ENCODE data around the gene FOXJ3.
A peak's percentile ranks its signal among the peaks of the same experiment; 100 is the strongest.

Gene FOXJ3

DNA sequence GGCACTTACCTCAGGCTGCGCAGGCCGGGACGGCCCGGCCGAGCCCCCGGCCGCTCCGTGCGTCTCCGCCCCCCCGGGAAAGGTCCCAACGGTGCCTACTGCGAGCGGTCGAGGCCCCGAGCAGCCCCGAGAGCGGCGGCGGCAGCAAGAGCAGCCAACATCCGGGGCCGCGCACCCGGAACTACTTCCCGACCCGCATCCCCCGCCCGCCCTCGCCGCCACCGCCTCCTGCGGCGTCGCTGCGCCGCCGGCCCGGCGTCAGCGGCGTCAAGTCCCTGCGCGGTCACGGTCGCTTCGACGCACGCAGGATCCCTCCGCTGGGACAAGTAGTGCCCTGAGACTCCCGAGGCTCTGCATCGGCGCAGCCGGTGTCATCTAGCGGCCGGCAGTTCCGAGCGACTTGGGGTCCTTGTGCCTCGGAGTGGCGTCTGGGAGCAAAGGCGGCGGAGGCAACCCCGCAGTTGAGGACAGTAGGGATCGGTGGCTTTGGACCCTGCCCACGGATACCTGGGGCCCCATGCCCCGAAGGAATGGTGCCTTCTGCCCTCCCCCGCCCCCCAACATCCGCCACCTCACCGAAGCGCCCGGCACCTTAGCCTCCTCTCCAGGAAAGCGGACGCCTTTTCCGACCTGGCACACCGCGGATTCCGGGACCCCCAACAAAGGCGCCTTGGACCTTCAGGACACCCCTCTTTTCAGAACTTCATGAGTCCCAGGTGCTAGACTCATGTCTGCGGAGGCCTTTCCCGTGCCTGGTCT lies at the start of gene FOXJ3:
TSS of gene FOXJ3 (minus strand) at position 186 of the 759 bp plus-strand sequence. CDS start 24,142 bp downstream, outside the sequence.
- peak; percentile 80 to 81 for DNase-seq (ENCODE audit: low read depth in 2 of 2)

DNA sequence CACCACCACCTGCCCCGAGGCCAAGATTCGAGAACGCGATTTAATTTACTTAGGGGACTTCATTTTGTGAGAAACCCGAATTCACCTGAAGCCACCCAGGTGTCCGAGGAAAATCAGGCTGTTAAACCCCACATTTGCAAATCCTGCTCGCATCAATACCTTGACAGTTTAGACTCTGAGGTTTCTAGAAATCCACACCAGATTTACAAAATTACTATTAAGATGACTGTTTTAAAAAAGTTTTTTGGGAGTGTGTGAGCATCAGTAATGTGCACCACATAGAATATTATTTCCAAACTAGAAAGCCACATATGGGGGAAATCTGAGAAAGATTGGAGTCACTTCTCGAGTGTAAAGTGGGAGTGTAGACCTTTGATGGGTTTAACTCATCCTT lies 46.2 kb upstream of the FOXJ3 start:
- no peak for DNase-seq (ENCODE audit: low read depth in 2 of 2)

- DNase-seq (ENCODE audit: low read depth in 2 of 2): no peak
These were observed 45.7 kb upstream of the FOXJ3 start, which contains the start of gene RIMKLA for GRCh38 chr1:42380586-42381279. Gene RIMKLA, plus strand, starts transcription at chr1:42380792. Its CDS starts 143 bp downstream, at chr1:42380935.

DNA sequence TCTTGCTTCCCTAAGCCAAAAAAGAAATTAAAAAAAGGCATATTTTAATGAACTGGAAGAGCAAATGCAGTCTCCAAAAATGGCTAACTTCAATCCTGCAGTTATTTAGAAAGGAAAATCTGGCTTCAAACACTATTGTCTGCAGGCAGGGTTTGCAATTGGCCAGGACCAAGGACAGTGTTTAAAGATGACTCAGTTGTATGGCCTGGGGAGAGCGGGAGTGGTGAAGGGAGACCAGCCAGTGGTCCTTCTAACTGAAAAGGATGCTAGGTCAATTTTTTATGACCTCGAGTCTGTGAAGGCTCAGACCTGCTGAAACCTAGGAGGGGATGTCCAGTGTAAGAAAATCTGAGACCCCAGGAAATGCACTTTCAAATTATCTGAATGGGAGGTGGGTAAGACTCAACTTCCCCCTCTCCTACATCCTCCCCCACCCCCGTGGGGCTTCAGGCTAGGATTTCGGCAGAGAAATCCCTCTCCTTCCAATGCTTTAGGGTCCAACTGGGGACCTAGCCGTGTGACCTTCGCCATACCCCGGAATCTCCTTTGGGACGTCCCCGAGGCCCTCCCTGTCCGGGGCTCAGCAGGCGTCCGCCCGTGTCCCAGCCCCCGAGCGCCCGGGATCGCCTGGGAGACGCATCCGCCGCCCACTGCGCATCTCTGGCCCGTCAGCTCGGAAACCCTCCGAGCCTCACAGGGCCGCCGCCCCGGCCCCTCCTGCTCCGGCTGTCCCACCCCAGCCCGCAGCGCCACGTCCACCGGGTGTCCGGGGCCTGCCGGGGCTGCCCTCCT lies 45.0 kb upstream of the FOXJ3 start:
- no peak for DNase-seq (ENCODE audit: low read depth in 2 of 2)

- DNase-seq (ENCODE audit: low read depth in 2 of 2): no peak
These were observed 37.8 kb upstream of the FOXJ3 start for GRCh38 chr1:42372796-42373195.

DNA sequence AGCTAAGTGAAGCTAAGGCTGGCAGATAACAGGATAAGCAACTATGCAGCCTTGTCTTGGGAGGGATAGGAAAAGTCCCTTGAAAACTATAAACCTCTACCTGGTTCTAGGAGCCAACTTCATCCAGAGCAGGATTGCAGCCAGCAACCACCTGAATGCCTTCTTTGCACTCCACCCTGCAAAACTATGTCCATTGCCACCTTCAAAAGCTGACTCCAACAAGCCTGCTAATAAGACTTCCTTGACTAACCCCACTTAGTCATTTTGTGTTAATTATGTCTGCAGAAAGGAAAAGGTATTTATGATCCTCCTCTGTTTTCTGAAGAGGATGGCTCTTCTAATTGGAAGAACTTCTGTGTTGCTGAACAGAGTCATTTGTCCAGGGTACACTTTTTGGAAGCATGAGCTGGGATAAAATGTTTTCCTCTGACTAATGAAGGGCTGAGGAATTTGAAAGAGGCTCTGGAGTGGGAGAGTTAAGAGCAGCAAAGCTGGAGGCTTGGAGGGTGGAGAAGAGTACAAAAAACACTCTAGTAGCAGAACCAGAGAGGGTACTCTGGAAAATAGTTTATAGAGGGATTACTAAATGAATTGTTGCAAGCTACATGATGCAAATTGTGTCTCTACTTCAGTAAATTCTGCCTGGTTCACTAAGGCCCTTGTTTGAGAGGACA lies 36.0 kb upstream of the FOXJ3 start:
- no peak for DNase-seq (ENCODE audit: low read depth in 2 of 2)

DNA sequence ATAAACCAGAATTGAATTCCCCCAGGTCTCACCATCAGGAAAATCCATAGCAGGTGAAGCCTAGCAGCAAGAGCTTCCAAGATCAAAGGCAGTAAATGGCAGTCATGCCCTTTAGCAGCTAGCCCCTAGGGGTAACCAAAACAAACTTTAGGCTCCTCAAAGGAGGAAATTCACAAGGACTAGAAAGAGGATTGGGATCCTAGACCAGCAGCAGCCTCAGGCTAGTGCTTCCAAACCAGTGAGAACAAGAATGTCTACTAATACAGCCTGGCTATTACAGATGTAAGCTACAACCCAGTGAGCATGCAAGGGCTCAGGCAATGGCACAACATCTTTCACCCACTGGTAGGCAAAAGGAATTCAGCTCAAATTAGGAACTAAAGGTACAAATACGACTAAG lies 34.4 kb upstream of the FOXJ3 start:
- DNase-seq (ENCODE audit: low read depth in 2 of 2): no peak

DNA sequence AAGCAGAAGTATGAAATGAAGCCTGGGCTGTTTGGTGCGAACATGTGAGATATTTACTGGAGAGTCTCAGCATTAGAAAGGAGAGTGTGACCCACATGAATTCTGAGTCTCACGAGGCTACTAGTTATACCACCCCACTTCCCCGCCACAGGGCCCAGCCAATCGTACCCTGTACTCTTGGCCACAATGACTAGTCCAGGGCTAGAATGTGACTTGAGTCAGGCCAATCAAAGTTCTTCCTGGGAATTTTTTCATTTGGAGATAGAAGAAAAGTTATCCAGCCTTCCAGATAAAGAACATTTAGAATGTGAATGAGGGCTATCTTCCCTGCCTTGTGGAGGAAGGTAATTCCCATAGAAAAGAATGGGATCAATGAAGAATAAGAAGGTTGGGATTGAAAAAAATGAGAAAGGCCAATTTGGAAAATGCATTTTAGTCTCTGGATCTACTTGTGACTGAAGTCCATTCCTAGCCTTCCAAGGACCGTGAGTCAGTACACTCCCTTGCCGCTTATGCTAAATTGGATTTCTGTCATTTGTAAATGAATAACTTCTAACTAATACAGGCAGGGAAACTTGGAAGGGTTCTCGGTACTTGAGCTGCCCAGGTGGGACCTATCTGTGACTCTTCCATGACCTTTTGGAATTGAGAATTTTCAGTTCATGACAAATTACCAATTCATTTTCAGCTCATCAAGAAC lies 33.2 kb upstream of the FOXJ3 start:
- DNase-seq (ENCODE audit: low read depth in 2 of 2): no peak

DNA sequence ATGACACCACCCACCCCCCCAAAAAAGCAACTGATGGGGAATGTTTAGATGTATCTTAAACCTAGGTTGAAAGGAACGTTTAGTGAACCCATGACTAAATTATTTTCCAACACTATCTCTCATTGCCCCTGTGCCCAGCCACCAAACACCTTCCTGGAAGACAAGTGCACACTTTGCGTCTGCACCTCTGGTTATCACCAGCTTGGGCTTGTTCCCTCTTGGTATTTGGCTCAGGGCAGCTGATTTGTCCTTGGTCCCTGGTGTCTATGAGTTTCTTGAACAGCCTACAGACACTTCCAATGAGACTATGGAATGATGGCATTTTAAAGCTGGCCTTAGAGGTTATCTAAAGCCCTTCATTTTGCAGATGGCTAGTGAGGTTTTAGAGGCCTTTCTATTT lies 30.1 kb upstream of the FOXJ3 start:
- DNase-seq (ENCODE audit: low read depth in 2 of 2): no peak

GRCh38 chr1:42364542-42364941 lies 29.5 kb upstream of the FOXJ3 start:
- no peak for DNase-seq (ENCODE audit: low read depth in 2 of 2)

- DNase-seq (ENCODE audit: low read depth in 2 of 2): no peak
These were observed 29.1 kb upstream of the FOXJ3 start for GRCh38 chr1:42364089-42364488.

GRCh38 chr1:42359466-42359865 lies 24.4 kb upstream of the FOXJ3 start:
- DNase-seq (ENCODE audit: low read depth in 2 of 2): no peak

- DNase-seq (ENCODE audit: low read depth in 2 of 2): no peak
These were observed 23.8 kb upstream of the FOXJ3 start for GRCh38 chr1:42358791-42359190.

GRCh38 chr1:42350086-42350485 lies 15.1 kb upstream of the FOXJ3 start:
- no peak for DNase-seq (ENCODE audit: low read depth in 2 of 2)

- no peak for DNase-seq (ENCODE audit: low read depth in 2 of 2)
These were observed 13.5 kb upstream of the FOXJ3 start for GRCh38 chr1:42348498-42348897.

DNA sequence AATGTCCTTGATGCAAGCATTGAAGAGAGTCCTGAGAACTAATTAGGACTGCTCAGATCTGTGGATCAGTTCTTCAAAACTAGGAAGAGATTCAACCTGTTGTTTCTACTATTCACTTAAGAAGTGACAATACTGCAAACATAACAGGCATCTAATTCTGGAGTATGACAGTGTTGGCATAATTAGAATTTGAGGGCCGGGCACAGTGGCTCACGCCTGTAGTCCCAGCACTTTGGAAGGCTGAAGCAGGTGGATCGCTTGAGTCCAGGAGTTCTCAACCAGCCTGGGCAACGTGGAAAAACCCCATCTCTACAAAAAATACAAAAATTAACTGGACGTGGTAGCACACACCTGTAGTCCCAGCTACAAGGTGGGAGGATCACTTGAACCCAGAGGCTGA lies 8.0 kb upstream of the FOXJ3 start:
- DNase-seq (ENCODE audit: low read depth in 2 of 2): no peak

DNA sequence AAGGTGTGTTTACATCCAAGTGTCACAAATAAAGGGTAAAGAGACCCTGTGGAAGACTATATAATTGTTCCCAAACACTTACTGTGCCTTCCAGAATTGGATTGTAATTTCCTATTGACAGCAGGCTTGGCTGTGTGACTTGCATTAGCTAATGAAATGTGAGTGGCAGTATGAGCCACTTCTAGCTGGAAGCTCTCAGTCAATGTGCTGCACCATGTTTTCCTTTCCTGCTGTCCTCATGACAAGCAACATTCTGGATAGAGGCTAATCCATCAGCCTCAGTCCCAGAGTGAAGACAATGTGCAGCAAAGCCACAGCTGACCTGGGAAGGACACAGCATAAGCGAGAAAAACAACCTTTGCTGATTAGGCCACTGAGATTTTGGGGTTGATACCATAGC lies 5.9 kb upstream of the FOXJ3 start:
- no peak for DNase-seq (ENCODE audit: low read depth in 2 of 2)

- DNase-seq (ENCODE audit: low read depth in 2 of 2): no peak
These were observed 5.1 kb upstream of the FOXJ3 start for GRCh38 chr1:42340093-42340492.

DNA sequence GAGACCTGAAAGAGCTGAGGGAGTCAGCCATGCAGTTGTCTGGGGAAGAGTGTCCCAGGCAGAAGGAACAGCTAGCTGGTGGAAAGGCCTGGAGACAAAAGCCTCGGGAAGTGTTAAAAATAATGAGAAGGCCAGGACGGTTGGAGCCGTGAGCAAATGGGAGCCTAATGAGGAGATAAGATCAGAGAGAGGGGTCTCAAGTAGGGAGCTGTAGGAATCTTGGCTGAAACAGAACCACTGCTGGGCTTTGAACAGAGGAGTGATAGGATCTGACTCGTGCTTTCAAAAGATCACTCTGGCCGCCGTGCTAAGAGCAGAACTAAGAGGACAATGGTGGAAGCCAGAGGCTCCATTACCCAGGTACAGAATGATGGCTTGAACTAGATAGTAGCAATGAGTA lies 1.9 kb upstream of the FOXJ3 start:
- no peak for DNase-seq (ENCODE audit: low read depth in 2 of 2)

DNA sequence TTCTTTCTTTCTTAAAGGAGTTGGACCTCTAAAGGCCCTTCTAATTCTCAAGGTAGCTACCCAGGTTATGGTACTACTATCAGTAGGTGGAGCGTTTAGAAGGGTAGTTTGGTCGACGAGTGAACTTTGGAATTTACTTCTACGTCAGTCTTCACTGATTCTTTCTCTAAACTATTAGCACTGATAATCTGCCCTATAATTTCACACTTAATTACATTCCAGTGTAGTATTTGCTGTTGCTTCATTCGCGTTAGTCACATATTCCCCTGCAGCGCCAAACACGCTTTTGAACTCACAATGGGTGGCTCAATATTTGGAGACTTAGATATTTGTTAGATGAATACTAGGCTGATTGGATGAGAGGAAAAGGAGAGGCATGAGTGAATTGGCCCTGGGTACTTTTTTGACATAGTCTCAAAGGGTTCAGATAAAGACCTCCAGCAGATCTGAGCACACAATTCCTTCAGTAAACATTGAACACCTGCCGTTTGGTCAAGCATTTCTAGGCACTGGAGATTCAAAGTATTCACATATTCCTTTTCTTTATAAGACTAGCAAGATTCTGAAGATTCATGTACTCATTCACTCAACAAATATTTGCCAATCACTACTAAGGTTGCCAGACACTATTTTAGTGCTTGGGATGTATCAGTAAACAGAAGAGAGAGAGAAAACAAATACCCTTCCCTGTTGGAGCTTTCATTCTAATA lies 929 bp upstream of the FOXJ3 start:
- DNase-seq (ENCODE audit: low read depth in 2 of 2): no peak
